ENCODE data around the gene ULBP2.
"Not testable (repeated sequence)": the region's sequence is repeated elsewhere in the genome, so short reads cannot be mapped to it uniquely, and the experiment has no call there.

Gene ULBP2

DNA sequence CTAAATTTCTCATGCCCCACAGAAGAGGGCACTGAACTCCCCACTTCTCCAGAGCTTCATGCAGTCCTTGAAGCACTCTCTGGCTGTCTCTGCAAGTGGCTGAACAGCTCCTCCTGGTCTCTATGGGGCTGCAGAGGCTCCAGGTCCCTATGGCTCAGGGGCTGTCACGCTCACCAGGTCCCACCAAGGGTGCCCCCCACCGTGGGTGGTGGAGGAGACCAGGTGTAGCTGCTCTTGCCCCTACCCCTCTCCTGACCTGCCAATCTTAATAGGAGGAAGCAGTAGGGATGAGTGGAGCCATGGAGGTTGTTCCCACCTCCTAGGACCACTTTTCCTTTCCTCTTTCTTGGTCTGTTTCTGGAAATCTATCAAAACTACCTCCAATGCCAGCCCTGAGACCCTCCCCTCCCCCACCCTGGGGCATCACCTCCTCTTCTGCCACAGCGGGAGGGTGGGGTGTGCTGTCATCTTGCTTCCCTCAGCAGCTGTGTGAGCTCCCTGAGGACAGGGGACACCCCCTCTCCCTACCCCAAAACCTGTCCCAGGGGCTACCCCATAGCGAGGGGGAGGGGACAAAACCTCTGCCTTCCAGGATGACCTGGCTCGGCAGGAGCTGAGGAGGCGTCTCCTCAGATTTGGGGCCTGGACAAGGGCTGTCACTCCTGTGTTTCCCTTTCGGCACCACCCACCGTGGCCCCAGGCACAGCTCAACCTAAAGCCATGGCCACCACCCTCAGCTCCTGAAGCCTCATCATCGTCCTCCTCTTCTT is 31.9 kb upstream of the ULBP2 start:
- no peak for DNase-seq

- DNase-seq = no peak
Observed at GRCh38 chr6:149910721-149911151, 31.1 kb upstream of the ULBP2 start.

- not testable (repeated sequence) for DNase-seq
Observed at GRCh38 chr6:149912680-149913079, 29.1 kb upstream of the ULBP2 start.

DNA sequence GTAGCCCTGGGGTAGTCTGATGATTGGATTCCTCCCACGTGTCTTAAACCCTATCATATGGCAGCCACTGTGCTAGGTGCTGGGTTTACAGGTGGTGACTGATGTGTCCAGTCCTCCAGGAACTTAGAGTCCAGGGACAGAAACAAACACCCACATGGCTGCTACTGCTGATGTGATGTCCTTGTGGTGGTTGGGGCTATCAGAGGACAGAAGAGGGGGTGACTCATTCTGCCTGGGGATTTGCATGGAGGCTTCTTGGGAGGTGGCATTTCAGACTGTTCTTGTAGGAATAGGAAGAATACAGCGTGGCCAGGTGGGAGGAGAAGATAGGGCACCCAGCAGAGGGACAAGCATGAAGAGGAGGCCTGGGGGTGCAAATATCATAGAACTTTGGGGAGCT is 28.7 kb upstream of the ULBP2 start:
- no peak for DNase-seq

GRCh38 chr6:149913540-149914240 is 28.1 kb upstream of the ULBP2 start:
- no peak for DNase-seq

DNA sequence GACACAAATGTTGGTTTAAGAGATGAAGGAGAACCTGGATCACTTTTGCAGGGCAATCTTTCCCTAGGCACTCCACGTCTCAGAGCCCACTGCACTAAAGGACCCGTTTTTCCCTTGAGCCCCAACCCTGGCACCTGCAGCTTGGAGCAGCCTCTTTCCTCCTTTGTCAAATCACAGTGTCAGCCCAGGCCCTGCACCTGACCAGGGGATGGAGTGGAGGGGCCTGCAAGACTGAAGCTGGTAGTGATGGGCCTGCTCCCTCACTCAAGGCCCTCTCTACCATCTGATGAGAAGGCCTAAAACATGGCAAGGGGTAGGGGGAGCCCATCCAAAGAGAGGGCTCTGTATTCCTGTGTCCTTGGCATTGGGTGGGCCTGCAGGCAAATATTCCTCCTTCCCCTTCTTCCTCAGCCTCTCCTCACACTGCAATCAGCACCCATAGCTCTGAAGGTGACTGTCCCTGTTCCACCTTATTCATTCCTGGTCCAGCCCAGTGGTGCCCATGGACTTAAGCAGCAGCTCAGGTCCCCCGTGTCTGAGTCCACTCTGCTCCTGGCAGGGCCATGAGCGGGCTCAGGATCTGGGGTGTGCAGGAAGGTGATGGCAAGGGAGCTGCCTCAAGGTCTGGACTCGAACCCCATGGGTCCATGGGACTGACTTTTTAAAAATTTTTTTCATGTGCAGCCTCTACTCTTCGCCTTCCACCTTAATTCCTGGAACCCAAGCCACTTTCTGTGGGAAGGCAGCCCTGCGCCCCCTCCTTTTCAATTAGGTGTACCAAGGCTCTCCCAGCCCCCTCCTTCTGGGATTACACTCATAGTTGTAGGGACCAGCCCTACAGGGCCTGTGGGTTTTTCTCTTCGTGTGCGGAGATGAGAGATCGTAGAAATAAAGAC is 25.6 kb upstream of the ULBP2 start:
- DNase-seq = no peak

DNA sequence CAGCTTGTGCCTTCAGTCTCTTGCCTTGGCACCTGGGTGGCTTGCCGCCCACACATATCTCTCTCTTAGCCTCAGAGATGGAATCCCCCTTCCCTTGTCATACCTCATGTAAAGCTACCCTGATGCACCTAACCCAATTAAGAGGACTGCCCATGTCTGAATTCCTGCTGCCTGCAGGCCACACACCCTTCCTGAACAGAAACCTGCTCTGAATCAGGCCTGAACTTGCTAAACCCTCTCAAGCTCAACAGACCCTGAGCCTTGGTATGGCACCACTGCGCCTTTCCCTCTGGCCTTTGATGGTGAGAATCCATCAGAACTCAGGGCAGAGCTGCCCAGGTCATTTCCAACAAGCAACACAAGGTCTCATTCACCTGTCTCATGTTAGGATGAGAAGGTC is 24.1 kb upstream of the ULBP2 start:
- DNase-seq = no peak

GRCh38 chr6:149918151-149918905 is 23.5 kb upstream of the ULBP2 start:
- DNase-seq = no peak

- DNase-seq = not testable (repeated sequence)
Observed at GRCh38 chr6:149919126-149919833, 22.5 kb upstream of the ULBP2 start.

DNA sequence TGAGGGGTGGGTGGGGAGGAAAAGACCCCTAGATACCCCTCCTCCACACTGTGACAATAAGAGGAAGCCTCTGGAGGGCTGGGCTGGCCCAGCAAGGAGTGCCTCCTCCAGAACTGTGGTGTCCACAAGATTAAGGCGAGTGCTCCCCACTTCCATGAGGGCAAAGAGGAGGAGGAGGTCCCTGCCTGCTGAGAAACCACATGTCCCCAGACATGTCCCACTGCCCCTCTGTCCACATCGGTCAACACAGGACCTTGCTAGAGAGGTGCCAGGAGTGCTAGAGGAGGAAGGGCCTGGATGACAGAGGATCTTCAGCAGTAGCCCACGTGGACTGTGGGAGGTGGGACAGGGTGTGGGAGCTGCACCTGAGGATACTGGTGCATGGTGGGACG is 22.0 kb upstream of the ULBP2 start:
- no peak for DNase-seq

GRCh38 chr6:149921361-149921760 is 20.5 kb upstream of the ULBP2 start:
- DNase-seq = no peak

DNA sequence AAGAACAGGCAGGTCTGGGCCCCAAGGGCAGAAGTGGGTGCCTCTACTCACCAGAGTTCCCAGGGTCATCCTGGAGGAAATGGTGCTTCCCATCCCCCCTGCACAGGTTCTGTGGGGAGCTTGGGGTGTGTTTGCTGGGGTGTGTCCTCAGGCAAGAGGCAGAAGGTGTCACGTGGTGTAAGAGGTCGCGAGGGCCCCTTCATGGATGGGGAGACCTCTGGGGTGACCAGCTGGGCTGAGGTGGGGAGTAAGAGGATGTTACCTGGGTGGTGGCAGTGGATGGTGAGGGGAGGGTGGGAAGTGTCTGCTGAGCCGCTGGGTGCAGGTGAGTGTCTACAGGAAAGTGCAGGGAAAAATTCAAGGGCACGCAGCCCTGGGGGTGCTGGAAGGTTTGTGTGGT is 19.7 kb upstream of the ULBP2 start:
- not testable (repeated sequence) for DNase-seq

- peak; percentile 88 for DNase-seq
Observed at GRCh38 chr6:149922642-149923326, 19.0 kb upstream of the ULBP2 start, which contains the start of gene RAET1G. Gene RAET1G (minus strand): TSS chr6:149923121. CDS start chr6:149923010, 111 bp downstream.

GRCh38 chr6:149923327-149923986 is 18.4 kb upstream of the ULBP2 start:
- DNase-seq = no peak

GRCh38 chr6:149924206-149924932 is 17.4 kb upstream of the ULBP2 start:
- no peak for DNase-seq

DNA sequence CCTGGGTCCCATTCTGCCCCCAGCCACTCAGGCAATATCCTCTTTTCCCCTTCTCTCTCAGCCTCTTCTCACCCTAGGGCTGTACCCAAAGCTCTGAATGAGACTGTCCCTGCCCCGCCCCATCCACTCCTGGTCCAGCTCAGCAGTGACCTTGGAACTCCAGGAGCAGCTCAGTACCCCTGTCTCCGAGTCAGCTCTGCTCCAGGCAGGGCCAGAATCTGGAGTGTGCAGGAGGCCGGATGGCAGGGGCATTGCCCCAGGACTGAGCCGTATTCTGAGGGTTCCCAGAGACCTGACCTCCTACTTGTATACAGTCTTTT is 16.9 kb upstream of the ULBP2 start:
- no peak for DNase-seq

DNA sequence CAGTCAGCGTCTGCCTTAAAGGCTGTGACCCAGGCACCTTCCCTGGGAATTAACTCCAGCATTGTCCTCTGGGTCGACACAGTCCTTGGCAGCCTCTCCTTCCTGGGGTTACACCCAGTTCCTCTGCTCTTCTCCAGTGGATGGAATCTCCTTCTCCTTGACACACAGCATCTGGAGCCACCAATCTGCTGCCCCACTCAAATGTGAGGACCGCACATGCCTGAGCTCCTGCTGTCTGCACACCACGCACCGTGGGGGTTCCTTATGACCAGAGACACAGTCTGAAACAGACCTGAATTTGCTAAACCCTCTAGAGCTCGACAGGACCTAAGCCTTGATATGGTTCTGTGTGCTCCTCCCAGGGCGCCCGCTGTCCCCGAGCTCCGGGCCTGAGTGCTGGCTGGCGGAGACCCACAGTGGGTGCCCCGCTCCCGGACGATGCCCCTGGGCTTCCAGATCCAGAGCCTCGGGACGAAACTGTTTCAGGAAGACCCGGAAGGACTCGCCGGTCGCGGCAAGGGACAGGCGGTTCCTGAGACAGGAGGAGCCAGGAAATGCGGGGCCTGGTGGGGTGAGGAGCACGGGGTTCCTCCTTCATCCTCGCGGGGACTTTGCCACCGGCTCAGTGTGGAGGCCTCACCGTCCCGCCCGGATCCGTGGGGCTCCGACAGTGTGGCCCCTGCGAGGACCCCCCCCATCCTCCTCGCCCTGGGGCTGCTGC is 16.4 kb upstream of the ULBP2 start:
- no peak for DNase-seq

GRCh38 chr6:149925974-149926777 is 15.6 kb upstream of the ULBP2 start:
- peak; percentile 66 for DNase-seq

- DNase-seq = not testable (repeated sequence)
Observed at GRCh38 chr6:149927025-149927424, 14.8 kb upstream of the ULBP2 start.
